ENCODE measurements around the gene CCDC102A. TPM values are rescaled to one million over a fixed set of nuclear protein-coding genes. Genes with fewer than 3 reads are reported as not detected.

CCDC102A gene
- total and polyA plus RNA-seq, 2 donors (not counting 3 experiments of a cell fraction or from before 2014, with no cell fraction given), result 7.8 to 12.2 TPM

- Histone ChIP-seq H2AFZ (ENCODE audit: low read depth, low read length) (no peak overlapping the region), H3K79me2 (ENCODE audit: control insufficient read depth, insufficient read depth, low read length) (no peaks in the 10 kb centered on the region), H3K27ac (ENCODE audit: insufficient read depth, low read depth, low read length) (no peak overlapping the region), H3K4me2 (ENCODE audit: insufficient read depth, low read length) (no peak overlapping the region), H3K9me1 (replicated peaks; ENCODE audit: control insufficient read depth, extremely low read depth, insufficient read depth, low read length) (no peaks in the 10 kb centered on the region), H3K4me1 (ENCODE audit: control insufficient read depth, extremely low read depth, insufficient read depth, low read length) (peaks cover 25% of the 10 kb centered on the region), H3K4me3 (replicated peaks in 1 of 3; ENCODE audit: insufficient read depth in 1 of 3, low read depth in 1 of 3, low read length in 3 of 3) (no peak overlapping the region), H4K20me1 (replicated peaks; ENCODE audit: control insufficient read depth, extremely low read depth, insufficient read depth, low read length) (no peaks in the 10 kb centered on the region), H3K36me3 (ENCODE audit: control insufficient read depth in 2 of 2, extremely low read depth in 1 of 2, insufficient read depth in 2 of 2, low read length in 2 of 2) (no peaks in the 10 kb centered on the region), H3K9me3 (replicated peaks; ENCODE audit: control insufficient read depth, insufficient read depth, low read length) (no peaks in the 10 kb centered on the region), H3K27me3 (ENCODE audit: control insufficient read depth in 2 of 2, insufficient read depth in 2 of 2, low read length in 2 of 2) (no peaks in the 10 kb centered on the region), H3K9ac (replicated peaks; ENCODE audit: extremely low read depth, insufficient read depth, low read length) (no peak overlapping the region)
- BruUV-seq (replicated peaks), result no TSS peak
- FAIRE-seq, result no peak
- no peak for DNase-seq (ENCODE audit: low read depth, low spot score)
- POLR2A ChIA-PET, result no interaction called here
- intact Hi-C loops (cut with micrococcal nuclease) (no loop called here), dilution Hi-C loops (cut with MboI; ENCODE audit: extremely low pct_ligation_motif_present, low sequenced_read_pairs) (no loop called here)
- CTCF ChIA-PET, result interaction anchor here (1.8 kb wide), 1 partner anchor 9 kb away, joined by 10 read pairs; no protein-coding TSS in a partner anchor
- TF ChIP-seq MAX (IDR thresholded peaks at IDR 0.05; ENCODE audit: insufficient read depth, insufficient read length) (no peak), FOS (IDR thresholded peaks at IDR 0.05; ENCODE audit: borderline replicate concordance, insufficient read depth, low read length) (no peak), JUN (IDR thresholded peaks at IDR 0.05; ENCODE audit: borderline replicate concordance, insufficient read depth, insufficient read length, low read depth) (no peak), GATA2 (IDR thresholded peaks at IDR 0.05; ENCODE audit: insufficient read depth, insufficient read length, low read depth, low read length) (no peak), EZH2 (IDR thresholded peaks at IDR 0.05; ENCODE audit: borderline replicate concordance, low read depth, low read length, severe bottlenecking) (no peak)
Observed at GRCh38 chr16:57528499-57529390, 7.6 kb downstream of the CCDC102A start.

Measured in endothelial cell of umbilical vein (primary cell).